Endodermal cell (in vitro differentiated cells): ENCODE results near the gene ZFTA. TPM values are rescaled to one million over a fixed set of nuclear protein-coding genes. Genes with fewer than 3 reads are reported as not detected.

Source experiments
- DNase-seq: peaks from one replicate; pipeline ENCODE4 v3.0.0-alpha.2; 2017
- H3K27ac ChIP-seq: 2 replicates; pipeline ENCODE4 v1.5.1; 2013; ENCODE audit warnings: mild to moderate bottlenecking, low read depth, low read length, moderate library complexity
- H3K27me3 ChIP-seq: 2 replicates; pipeline ENCODE4 v1.6.1; 2013; ENCODE audit warnings: mild to moderate bottlenecking, low read length, moderate library complexity; ENCODE audit not compliant: insufficient read depth, control insufficient read depth, poor library complexity, severe bottlenecking
- H3K36me3 ChIP-seq: 2 replicates; pipeline ENCODE4 v1.7.0; 2013; ENCODE audit warnings: mild to moderate bottlenecking, low read length, moderate library complexity; ENCODE audit not compliant: control insufficient read depth, insufficient read depth
- H3K4me1 ChIP-seq: one replicate; pipeline ENCODE4 v1.7.0; 2013; ENCODE audit warnings: low read length; ENCODE audit not compliant: control insufficient read depth, insufficient read depth
- H3K4me3 ChIP-seq: 2 replicates; pipeline ENCODE4 v1.5.1; 2013; ENCODE audit warnings: mild to moderate bottlenecking, low read length, moderate library complexity
- H3K9ac ChIP-seq: 2 replicates; pipeline ENCODE4 v1.6.1; 2013; ENCODE audit warnings: mild to moderate bottlenecking, low read length, moderate library complexity; ENCODE audit not compliant: poor library complexity, severe bottlenecking; ENCODE audit errors: extremely low read depth
- H3K9me3 ChIP-seq: 2 replicates; pipeline ENCODE4 v1.6.1; 2013; ENCODE audit warnings: mild to moderate bottlenecking, low read length, moderate library complexity; ENCODE audit not compliant: control insufficient read depth
- H3K27ac Mint-ChIP-seq: 2 replicates; pipeline ENCODE4 v1.8.0; 2020; ENCODE audit warnings: mixed read lengths
- H3K27me3 Mint-ChIP-seq: 2 replicates; pipeline ENCODE4 v1.8.0; 2021; ENCODE audit warnings: mild to moderate bottlenecking, mixed read lengths; ENCODE audit not compliant: insufficient read depth
- H3K36me3 Mint-ChIP-seq: 2 replicates; pipeline ENCODE4 v1.8.0; 2020; ENCODE audit warnings: low read depth, mixed read lengths
- H3K4me1 Mint-ChIP-seq: 2 replicates; pipeline ENCODE4 v1.8.0; 2020; ENCODE audit warnings: mixed read lengths
- H3K4me3 Mint-ChIP-seq: 2 replicates; pipeline ENCODE4 v1.8.0; 2020; ENCODE audit warnings: mild to moderate bottlenecking, moderate library complexity, mixed read lengths
- H3K9me3 Mint-ChIP-seq: 2 replicates; pipeline ENCODE4 v1.8.0; 2020; ENCODE audit warnings: mild to moderate bottlenecking, mixed read lengths
- CTCF ChIP-seq: fragments of 200-600 bp; sonication (generic); conservative IDR thresholded peaks from 2 replicates; pipeline ENCODE4 v1.5.0; 2021; ENCODE audit warnings: antibody characterized with exemption, mild to moderate bottlenecking
- WGBS, 2 experiments: methylation state at CpG; one replicate each; pipeline versions ENCODE4 v1.1.5 to v1.1.7; 2013; ENCODE audit warnings: missing lambda C conversion rate in 2 of 2, mixed read lengths in 1 of 2; ENCODE audit not compliant: insufficient coverage in 1 of 2, insufficient read length in 1 of 2; 5-methylcytosine and 5-hydroxymethylcytosine counted together
- total RNA-seq, 2 donors: library from RNA; stranded (reverse); fragmentation: NEBNext Ultra II Directional in 1 of 2; extraction: Animal tissue kit (Norgen Biotek cat#: 25700) in 1 of 2; gene quantifications; 2 replicates in 1 of 2; 3 replicates in 1 of 2; pipeline ENCODE4 v1.2.1, GENCODE V29; 2021

The ZFTA gene
- total RNA-seq, 2 donors from 2014 or later, result 31.9 to 38.0 TPM

GRCh38 chr11:63800921-63801320 is 32.3 kb upstream of the ZFTA start:
- no peak overlapping the region for H3K4me3 ChIP-seq
- Mint-ChIP-seq H3K9me3 (peaks cover 7% of the 10 kb centered on the region), H3K27me3 (peaks cover 2% of the 10 kb centered on the region), H3K4me3 (no peak overlapping the region), H3K36me3 (peaks cover 2% of the 10 kb centered on the region), H3K4me1 (no peaks in the 10 kb centered on the region), H3K27ac (no peak overlapping the region)
- TF ChIP-seq CTCF, result no peak
- no peaks in the 10 kb centered on the region for H3K9me3 ChIP-seq
- H3K27me3 ChIP-seq, result no peaks in the 10 kb centered on the region
- no peak for DNase-seq
- H3K36me3 ChIP-seq, result no peaks in the 10 kb centered on the region
- H3K4me1 ChIP-seq, result no peaks in the 10 kb centered on the region
- no peak overlapping the region for H3K9ac ChIP-seq
- 75 to 77% methylated on average over 4 of the region's 5 CpGs for WGBS, 2 experiments
- no peak overlapping the region for H3K27ac ChIP-seq

DNA sequence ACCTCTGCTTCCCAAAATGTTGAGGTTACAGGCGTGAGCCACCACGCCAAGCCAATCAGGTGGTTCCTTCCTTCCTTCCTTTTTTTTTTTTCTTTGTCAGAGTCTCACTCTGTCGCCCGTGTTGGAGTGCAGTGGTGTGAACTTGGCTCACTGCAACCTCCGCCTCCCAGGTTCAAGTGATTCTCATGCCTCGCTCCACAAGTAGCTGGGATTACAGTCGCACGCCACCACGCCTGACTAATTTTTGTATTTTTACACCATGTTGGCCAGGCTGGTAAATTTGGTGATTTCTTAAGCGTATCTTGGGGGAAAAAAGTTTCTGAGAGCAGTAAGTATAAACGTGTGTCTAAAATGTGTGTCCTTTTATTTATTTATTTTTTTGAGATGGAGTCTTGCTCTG is 26.5 kb upstream of the ZFTA start:
- H3K27ac ChIP-seq, result no peak overlapping the region
- DNase-seq, result no peak
- H3K36me3 ChIP-seq, result no peaks in the 10 kb centered on the region
- H3K4me1 ChIP-seq, result no peaks in the 10 kb centered on the region
- H3K9me3 Mint-ChIP-seq, result peaks cover 24% of the 10 kb centered on the region
- peaks cover 20% of the 10 kb centered on the region for H3K9me3 ChIP-seq
- H3K9ac ChIP-seq, result no peak overlapping the region
- TF ChIP-seq CTCF, result no peak
- H3K27me3 Mint-ChIP-seq, result no peaks in the 10 kb centered on the region
- H3K4me3 ChIP-seq, result no peak overlapping the region
- no peaks in the 10 kb centered on the region for H3K4me1 Mint-ChIP-seq
- H3K27ac Mint-ChIP-seq, result no peak overlapping the region
- WGBS, 2 experiments, result 89 to 95% methylated on average over 8 to 11 of the region's 11 CpGs
- no peaks in the 10 kb centered on the region for H3K27me3 ChIP-seq
- H3K36me3 Mint-ChIP-seq, result no peaks in the 10 kb centered on the region
- H3K4me3 Mint-ChIP-seq, result no peak overlapping the region

- no peak overlapping the region for H3K27ac ChIP-seq
- Mint-ChIP-seq H3K9me3 (peaks cover 28% of the 10 kb centered on the region), H3K4me3 (no peak overlapping the region), H3K27me3 (no peaks in the 10 kb centered on the region), H3K4me1 (no peaks in the 10 kb centered on the region), H3K27ac (no peak overlapping the region), H3K36me3 (no peaks in the 10 kb centered on the region)
- no peaks in the 10 kb centered on the region for H3K27me3 ChIP-seq
- H3K4me1 ChIP-seq, result no peaks in the 10 kb centered on the region
- H3K36me3 ChIP-seq, result no peaks in the 10 kb centered on the region
- no peak for DNase-seq
- no peak for TF ChIP-seq CTCF
- no peak overlapping the region for H3K4me3 ChIP-seq
- no peak overlapping the region for H3K9ac ChIP-seq
- H3K9me3 ChIP-seq, result peaks cover 20% of the 10 kb centered on the region
Measured at GRCh38 chr11:63793161-63793560, 24.6 kb upstream of the ZFTA start.
